Stomach (tissue), 4 donors: Measurements from ENCODE around the gene VPS51.
"Not testable (repeated sequence)": the region's sequence is repeated elsewhere in the genome, so short reads cannot be mapped to it uniquely, and the experiment has no call there.

Experiments used
- EP300 ChIP-seq: sonication (generic); formaldehyde crosslinking; IDR thresholded peaks from one replicate; pipeline ENCODE4 v1.6.1; 2017; ENCODE audit warnings: antibody characterized with exemption
- POLR2A ChIP-seq, 4 donors: fragments of 450-650 bp; IDR thresholded peaks; one replicate each; pipeline ENCODE4 v1.6.1; 2016; ENCODE audit warnings: antibody characterized with exemption in 4 of 4, control low read depth in 2 of 4, mild to moderate bottlenecking in 1 of 4, moderate library complexity in 1 of 4

DNA sequence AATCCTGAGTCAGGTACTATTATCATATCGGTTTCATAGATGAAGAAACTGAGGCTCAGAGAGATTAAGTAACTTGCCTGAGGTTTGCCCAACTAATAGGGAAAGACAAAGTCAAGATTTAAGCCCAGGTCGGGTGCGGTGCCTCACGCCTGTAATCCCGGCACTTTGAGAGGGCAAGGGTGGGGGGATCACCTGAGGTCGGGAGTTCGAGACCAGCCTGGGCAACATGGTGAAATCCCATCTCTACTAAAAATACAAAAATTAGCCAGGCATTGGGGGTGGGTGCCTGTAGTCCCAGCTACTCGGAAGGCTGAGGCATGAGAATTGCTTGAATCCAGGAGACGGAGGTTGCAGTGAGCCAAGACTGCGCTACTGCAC, 54.1 kb downstream of the VPS51 start:
- TF ChIP-seq EP300; POLR2A (IDR thresholded peaks at IDR 0.05): not testable (repeated sequence)
